Measurements from ENCODE around the gene FHIT.

The FHIT gene

DNA sequence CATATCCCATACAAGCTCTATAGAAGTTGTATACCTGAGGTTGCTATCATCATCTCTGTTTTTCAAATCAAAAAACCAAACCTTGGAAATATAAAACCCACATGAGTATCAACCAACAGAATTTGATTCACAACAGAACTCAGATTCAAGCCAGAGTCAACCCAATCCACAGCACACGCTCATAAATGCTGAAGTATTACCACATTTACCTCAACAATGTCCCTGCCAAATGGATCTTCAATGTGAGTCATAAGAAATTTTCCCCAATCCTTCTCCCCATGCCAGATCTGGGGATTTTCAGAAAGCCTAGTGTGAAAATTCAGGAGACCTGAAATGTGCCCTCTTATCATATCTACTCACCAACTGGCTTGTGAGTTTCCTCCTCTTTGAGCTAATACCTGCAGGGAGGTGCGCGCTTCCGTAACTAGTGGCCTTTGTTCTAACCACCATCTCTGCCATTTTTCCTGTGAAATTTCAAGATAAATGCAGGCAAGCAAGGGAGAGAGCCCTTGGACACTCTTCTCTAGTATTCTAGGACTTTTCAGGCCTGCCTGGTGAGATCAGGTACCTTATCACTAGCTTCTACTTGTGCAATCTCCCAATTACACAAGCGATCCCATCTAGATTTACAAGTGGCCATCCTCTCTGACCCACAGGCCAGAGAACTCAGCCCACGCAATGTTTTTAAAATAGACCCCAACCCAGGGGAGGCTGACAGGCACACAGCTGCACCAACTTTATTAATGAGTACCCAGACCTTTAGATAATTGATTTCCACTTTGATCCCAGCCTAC lies 1124.5 kb downstream of the FHIT start:
- no peaks in the 10 kb centered on the region for H3K36me3 ChIP-seq

DNA sequence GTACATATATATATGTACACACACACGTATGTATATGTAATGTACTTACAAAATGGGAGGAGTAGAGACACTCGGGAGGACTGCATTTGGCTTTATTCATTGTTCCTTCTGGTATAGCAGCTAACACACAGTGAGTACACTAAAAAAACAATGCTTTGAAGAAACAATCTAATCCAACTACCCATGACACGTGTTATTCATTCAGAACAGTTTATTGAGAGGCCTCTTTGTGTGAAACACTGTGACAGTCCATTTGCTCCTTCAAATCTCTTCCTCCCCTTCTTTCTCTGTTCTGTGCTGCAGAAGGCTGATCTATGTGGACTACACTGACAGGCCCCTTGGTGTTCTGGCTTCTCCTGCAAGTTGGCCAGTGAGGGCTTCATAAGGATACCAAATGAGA lies 1125.6 kb downstream of the FHIT start:
- Histone ChIP-seq H3K4me1 (no peaks in the 10 kb centered on the region), H3K4me2 (no peak overlapping the region), H3K27ac (no peak overlapping the region), H3K9ac (no peak overlapping the region), H3K27me3 (no peaks in the 10 kb centered on the region), H3K4me3 (no peak overlapping the region), H4K20me1 (no peaks in the 10 kb centered on the region), H3K36me3 (no peaks in the 10 kb centered on the region), H3K9me3 (no peaks in the 10 kb centered on the region)
- no peak for TF ChIP-seq Cebpa-rat (IDR thresholded peaks at IDR 0.05)

More for the DNA sequence above, 1124.5 kb downstream of the FHIT start:
- Histone ChIP-seq H3K9me3 (no peaks in the 10 kb centered on the region), H3K4me3 (no peak overlapping the region), H3K9ac (no peak overlapping the region), H3K4me2 (no peak overlapping the region), H3K27ac (no peak overlapping the region), H3K4me1 (no peaks in the 10 kb centered on the region), H3K27me3 (no peaks in the 10 kb centered on the region), H4K20me1 (no peaks in the 10 kb centered on the region)
- TF ChIP-seq Cebpa-rat (IDR thresholded peaks at IDR 0.05), result no peak

DNA sequence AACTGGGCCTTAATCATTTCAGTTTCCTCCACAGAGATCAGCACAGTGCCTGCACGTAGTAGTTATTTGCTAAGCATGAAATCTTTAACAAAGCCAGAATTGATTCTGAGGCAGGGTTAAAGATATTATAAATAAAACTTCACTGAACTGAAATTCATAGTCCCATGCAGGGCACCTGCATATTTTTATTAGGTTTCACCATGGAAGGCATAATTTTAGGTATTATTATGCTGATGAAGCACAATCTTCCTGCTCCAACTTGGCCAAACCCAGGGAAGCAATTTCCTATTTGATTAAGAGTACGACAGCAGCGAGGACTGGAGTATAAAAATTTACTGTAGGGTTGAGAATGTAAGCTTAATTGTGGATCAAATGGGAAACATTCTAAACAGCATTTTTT lies 1131.0 kb downstream of the FHIT start:
- no peak for TF ChIP-seq Cebpa-rat (IDR thresholded peaks at IDR 0.05)
- Histone ChIP-seq H3K36me3 (no peaks in the 10 kb centered on the region), H3K27ac (no peak overlapping the region), H3K9ac (no peak overlapping the region), H3K9me3 (no peaks in the 10 kb centered on the region), H3K4me1 (no peaks in the 10 kb centered on the region), H3K4me2 (no peak overlapping the region), H4K20me1 (no peaks in the 10 kb centered on the region), H3K27me3 (no peaks in the 10 kb centered on the region), H3K4me3 (no peak overlapping the region)

DNA sequence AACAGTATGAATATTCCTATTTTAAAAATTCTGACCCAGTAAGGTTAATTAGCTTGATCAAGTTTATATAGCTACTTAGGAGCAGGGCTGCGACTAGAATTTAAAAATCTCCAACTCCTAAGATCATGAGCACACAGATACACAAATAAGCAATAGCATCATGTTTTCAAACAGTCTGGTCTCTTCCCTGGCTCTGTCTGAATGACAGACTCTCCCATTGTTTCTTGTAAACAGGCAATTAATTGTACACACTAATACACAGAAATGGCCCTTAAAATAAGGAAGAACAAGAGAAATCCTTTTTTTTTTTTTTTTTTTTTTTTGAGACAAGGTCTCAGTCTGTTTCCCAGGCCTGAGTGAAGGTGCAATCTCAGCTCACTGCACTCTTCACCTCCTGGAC lies 1137.1 kb downstream of the FHIT start:
- H3K9ac ChIP-seq, result no peak overlapping the region
- no peak for TF ChIP-seq Cebpa-rat (IDR thresholded peaks at IDR 0.05)

DNA sequence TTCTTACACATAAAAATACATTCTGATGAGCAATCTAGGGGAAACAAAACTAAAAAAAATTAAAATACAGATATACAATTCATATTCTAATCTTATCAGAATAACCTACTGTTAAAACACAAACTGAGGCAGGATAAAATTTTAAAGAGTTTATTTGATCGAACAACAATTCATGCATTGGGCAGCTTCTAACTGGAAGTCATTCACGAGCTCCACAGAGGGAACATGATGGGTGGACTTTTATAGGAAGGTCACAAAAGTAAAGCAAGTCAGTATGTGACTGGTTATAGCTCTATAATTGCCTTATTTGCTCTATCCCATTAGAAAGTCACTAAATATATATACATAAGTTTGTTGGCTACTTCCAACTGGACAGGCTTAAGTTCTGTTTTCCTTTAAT lies 1144.0 kb downstream of the FHIT start:
- peaks cover 11% of the 10 kb centered on the region; the same call in 1 of the 2 replicates for H3K4me1 ChIP-seq
- no peak overlapping the region for H3K9ac ChIP-seq
- TF ChIP-seq Cebpa-rat (IDR thresholded peaks at IDR 0.05), result no peak
- H3K9me3 ChIP-seq, result no peaks in the 10 kb centered on the region; the same call in 1 of the 2 replicates
- no peaks in the 10 kb centered on the region for H4K20me1 ChIP-seq
- H3K27me3 ChIP-seq, result no peaks in the 10 kb centered on the region
- H3K27ac ChIP-seq, result no peak overlapping the region
- no peaks in the 10 kb centered on the region for H3K36me3 ChIP-seq
- H3K4me2 ChIP-seq, result no peak overlapping the region
- no peak overlapping the region for H3K4me3 ChIP-seq

More for the DNA sequence above, 1137.1 kb downstream of the FHIT start:
- Histone ChIP-seq H3K27ac (no peak overlapping the region), H3K4me2 (no peak overlapping the region), H3K27me3 (no peaks in the 10 kb centered on the region), H3K36me3 (no peaks in the 10 kb centered on the region), H3K4me3 (no peak overlapping the region), H4K20me1 (no peaks in the 10 kb centered on the region), H3K9me3 (no peaks in the 10 kb centered on the region; the same call in 1 of the 2 replicates), H3K4me1 (no peaks in the 10 kb centered on the region)

DNA sequence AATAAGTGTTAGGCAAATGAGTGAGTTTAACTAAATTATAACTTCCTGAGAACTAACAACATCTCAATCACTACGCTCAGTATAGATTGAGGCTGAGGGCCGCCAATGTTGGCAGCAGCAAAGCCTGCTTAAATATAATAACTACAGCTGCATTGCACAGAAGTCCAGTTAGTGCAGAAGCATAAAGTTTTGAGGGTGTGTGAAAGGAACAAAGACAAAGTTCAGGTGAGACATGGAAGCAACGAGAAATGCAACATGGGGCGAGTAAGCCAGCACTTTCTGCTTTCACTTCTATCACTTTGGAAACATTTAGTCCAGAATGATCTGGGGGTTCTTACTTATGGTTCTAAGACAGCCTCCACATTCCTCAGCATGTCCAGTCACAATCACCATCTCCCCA lies 1149.1 kb downstream of the FHIT start:
- H3K9ac ChIP-seq, result no peak overlapping the region
- no peak overlapping the region for H3K4me3 ChIP-seq
- H3K9me3 ChIP-seq, result peaks cover 6% of the 10 kb centered on the region; the same call in 1 of the 2 replicates
- no peaks in the 10 kb centered on the region for H3K36me3 ChIP-seq
- H3K4me1 ChIP-seq, result peaks cover 11% of the 10 kb centered on the region; the same call in 1 of the 2 replicates
- TF ChIP-seq Cebpa-rat (IDR thresholded peaks at IDR 0.05), result no peak
- no peaks in the 10 kb centered on the region for H4K20me1 ChIP-seq
- H3K27me3 ChIP-seq, result no peaks in the 10 kb centered on the region
- no peak overlapping the region for H3K27ac ChIP-seq
- no peak overlapping the region for H3K4me2 ChIP-seq

DNA sequence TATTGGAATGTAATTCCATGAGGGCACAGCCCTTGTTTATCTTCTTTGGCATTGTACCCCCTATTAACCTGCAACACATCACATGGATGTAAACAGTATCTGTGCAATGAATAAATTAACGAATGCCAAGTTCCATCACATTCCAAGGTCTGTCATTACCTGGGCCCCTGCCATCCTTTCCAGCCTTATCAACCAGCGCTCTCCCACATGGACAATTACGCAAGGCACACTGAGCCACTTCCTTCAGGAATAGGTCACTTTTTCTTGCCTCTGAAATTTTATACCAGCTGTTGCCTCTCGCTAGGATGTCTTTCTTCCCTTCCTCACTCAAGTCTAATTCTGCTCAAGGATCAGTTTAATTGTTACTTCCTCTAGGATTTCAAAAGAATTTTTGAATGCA lies 1149.6 kb downstream of the FHIT start:
- H3K36me3 ChIP-seq, result no peaks in the 10 kb centered on the region
- peaks cover 11% of the 10 kb centered on the region; the same call in 1 of the 2 replicates for H3K4me1 ChIP-seq
- no peaks in the 10 kb centered on the region for H4K20me1 ChIP-seq
- H3K27ac ChIP-seq, result no peak overlapping the region
- peaks cover 11% of the 10 kb centered on the region; the same call in 1 of the 2 replicates for H3K9me3 ChIP-seq
- H3K27me3 ChIP-seq, result no peaks in the 10 kb centered on the region
- no peak for TF ChIP-seq Cebpa-rat (IDR thresholded peaks at IDR 0.05)
- no peak overlapping the region for H3K4me3 ChIP-seq
- no peak overlapping the region for H3K9ac ChIP-seq
- H3K4me2 ChIP-seq, result no peak overlapping the region

DNA sequence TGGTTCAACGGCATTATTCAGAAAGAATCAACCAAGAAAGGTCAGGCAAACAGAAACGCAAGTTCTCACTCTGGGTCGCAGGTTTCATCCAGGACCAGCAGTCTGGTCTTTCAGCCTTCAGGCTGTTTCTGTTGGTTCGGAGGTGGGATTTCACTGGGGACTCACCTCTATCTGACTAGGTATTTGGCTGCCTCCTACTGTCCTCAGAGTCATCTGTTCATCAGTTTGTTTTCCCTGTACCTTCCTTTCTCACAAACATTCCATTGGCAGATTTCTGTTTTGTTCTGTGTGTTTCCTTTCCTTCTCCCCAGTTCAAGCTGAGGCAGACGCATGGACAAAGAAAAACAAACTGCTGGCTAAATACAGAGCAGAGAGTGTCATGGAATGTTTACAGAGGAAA lies 1154.8 kb downstream of the FHIT start:
- H3K9me3 ChIP-seq, result peaks cover 11% of the 10 kb centered on the region; the same call in 1 of the 2 replicates
- H3K27ac ChIP-seq, result no peak overlapping the region
- H3K4me3 ChIP-seq, result no peak overlapping the region
- no peak for TF ChIP-seq Cebpa-rat (IDR thresholded peaks at IDR 0.05)
- no peaks in the 10 kb centered on the region for H3K4me1 ChIP-seq
- no peaks in the 10 kb centered on the region for H3K36me3 ChIP-seq
- no peaks in the 10 kb centered on the region for H3K27me3 ChIP-seq
- no peak overlapping the region for H3K4me2 ChIP-seq
- no peak overlapping the region for H3K9ac ChIP-seq
- H4K20me1 ChIP-seq, result no peaks in the 10 kb centered on the region

DNA sequence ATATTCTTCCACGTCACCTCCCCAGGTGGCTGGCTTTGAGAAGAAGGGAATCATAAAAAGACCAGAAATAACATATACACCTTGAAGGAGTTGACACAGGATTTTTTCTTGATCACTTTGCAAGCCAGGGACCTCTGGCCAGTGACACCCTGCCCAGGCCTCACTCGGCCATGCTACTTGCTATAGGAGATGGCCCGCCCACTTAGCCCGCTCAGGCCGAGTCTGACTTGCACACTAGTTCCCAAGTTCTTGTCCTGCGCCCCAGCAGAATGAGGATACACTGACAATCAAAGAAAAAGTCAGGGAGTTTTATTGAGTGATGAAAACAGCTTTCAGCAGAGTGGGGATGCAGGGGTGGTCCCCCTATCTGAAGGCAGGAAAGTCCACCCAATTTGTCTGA lies 1155.3 kb downstream of the FHIT start:
- H3K4me3 ChIP-seq, result no peak overlapping the region
- no peak overlapping the region for H3K27ac ChIP-seq
- H3K4me2 ChIP-seq, result no peak overlapping the region
- peaks cover 11% of the 10 kb centered on the region; the same call in 1 of the 2 replicates for H3K9me3 ChIP-seq
- H3K4me1 ChIP-seq, result no peaks in the 10 kb centered on the region
- no peak overlapping the region for H3K9ac ChIP-seq
- TF ChIP-seq Cebpa-rat (IDR thresholded peaks at IDR 0.05), result no peak
- no peaks in the 10 kb centered on the region for H3K36me3 ChIP-seq
- H4K20me1 ChIP-seq, result no peaks in the 10 kb centered on the region
- no peaks in the 10 kb centered on the region for H3K27me3 ChIP-seq

DNA sequence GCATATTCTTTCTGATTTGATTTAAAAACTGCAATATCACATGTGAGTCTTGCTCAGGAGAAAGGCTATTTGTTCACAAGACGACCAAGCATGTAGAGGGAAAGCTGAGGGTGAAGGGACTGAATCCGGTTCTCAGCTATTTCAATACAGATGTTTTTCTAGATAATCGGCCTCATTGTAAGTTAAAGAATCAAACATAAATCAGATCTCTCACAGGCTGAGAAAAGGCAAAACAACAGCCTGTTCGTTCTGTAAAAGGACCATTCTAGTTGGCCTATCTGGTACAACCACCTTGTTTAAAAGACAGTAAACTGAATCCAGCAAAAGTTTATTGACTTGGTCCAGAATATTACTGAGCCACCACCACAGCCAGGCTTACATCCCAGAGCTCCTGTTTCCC lies 1155.7 kb downstream of the FHIT start:
- Histone ChIP-seq H4K20me1 (no peaks in the 10 kb centered on the region), H3K4me1 (no peaks in the 10 kb centered on the region), H3K4me3 (no peak overlapping the region), H3K4me2 (no peak overlapping the region), H3K36me3 (no peaks in the 10 kb centered on the region), H3K27me3 (no peaks in the 10 kb centered on the region), H3K9ac (no peak overlapping the region), H3K9me3 (peaks cover 11% of the 10 kb centered on the region; the same call in 1 of the 2 replicates), H3K27ac (no peak overlapping the region)
- no peak for TF ChIP-seq Cebpa-rat (IDR thresholded peaks at IDR 0.05)

Data from BLaER1 (cell line).